Aorta (tissue), 5 donors: ENCODE measurements around the gene PTPRZ1. TPM values are rescaled to one million over a fixed set of nuclear protein-coding genes. Genes with fewer than 3 reads are reported as not detected.

Source experiments
- ATAC-seq: fragments of 200-7000 bp; cut with Tn5 transposase; one replicate; pipeline ENCODE4 v1.9.1; 2022; ENCODE audit warnings: moderate library complexity; ENCODE audit not compliant: low FRiP score
- DNase-seq, 2 donors: peaks; one replicate each; pipeline ENCODE4 v3.0.0-alpha.2; 2020
- H3K27ac ChIP-seq, 2 donors: one replicate each; pipeline ENCODE4 v1.5.1; 2013; ENCODE audit warnings: low read length in 2 of 2, mild to moderate bottlenecking in 2 of 2, moderate library complexity in 2 of 2, control low read depth in 1 of 2, inconsistent platforms in 1 of 2, low read depth in 1 of 2
- H3K27me3 ChIP-seq, 2 donors: one replicate each; pipeline ENCODE4 v1.6.1; 2013; ENCODE audit warnings: control low read depth in 1 of 2, low read length in 1 of 2, mild to moderate bottlenecking in 1 of 2, moderate library complexity in 1 of 2; ENCODE audit not compliant: insufficient read depth in 2 of 2, control insufficient read depth in 1 of 2
- H3K36me3 ChIP-seq, 2 donors: one replicate each; pipeline ENCODE4 v1.6.1; 2013; ENCODE audit warnings: control low read depth in 1 of 2, low read length in 1 of 2, mild to moderate bottlenecking in 1 of 2; ENCODE audit not compliant: insufficient read depth in 2 of 2, control insufficient read depth in 1 of 2
- H3K4me1 ChIP-seq, 2 donors: one replicate each; pipeline ENCODE4 v1.6.1; 2013; ENCODE audit warnings: low read length in 2 of 2, control low read depth in 1 of 2, mild to moderate bottlenecking in 1 of 2, moderate library complexity in 1 of 2; ENCODE audit not compliant: insufficient read depth in 2 of 2, control insufficient read depth in 1 of 2
- H3K4me3 ChIP-seq, 2 donors: one replicate each; pipeline ENCODE4 v1.5.1; 2013; ENCODE audit warnings: low read length in 2 of 2, control low read depth in 1 of 2, mild to moderate bottlenecking in 1 of 2
- H3K9me3 ChIP-seq: one replicate; pipeline ENCODE4 v1.6.1; 2013; ENCODE audit warnings: mild to moderate bottlenecking, low read length; ENCODE audit not compliant: control insufficient read depth
- WGBS, 2 donors: extraction: QIAGEN DNeasy Blood & Tissue Kit; methylation state at CpG; one replicate each; pipeline ENCODE4 v1.1.7; 2013; 5-methylcytosine and 5-hydroxymethylcytosine counted together
- intact Hi-C, 2 donors: fragments of 100-400 bp; cut with DNase I; formaldehyde crosslinking; loops; one replicate each; pipeline versions ENCODE4 v1.14.2 to v1.15.0; 2022
- polyA plus RNA-seq, 2 donors: library from polyadenylated mRNA; stranded (reverse); fragments of 200-250 nt; gene quantifications; one replicate each; pipeline ENCODE4 v1.2.3, GENCODE V29; 2013
- total RNA-seq, 2 donors: library from RNA; stranded (reverse); fragmentation: NEBNext Ultra II Directional; extraction: Animal tissue kit (Norgen Biotek cat#: 25700); gene quantifications; one replicate each; pipeline ENCODE4 v1.2.1, GENCODE V29; 2021
- donor health status: healthy with polysubstance abuse.
- donor health status: Bipolar disorder and iron deficiency.
- donor health status: DM: no; HTN: no; CAD: no.
- donor health status: DM: no; HTN: no; CAD: no.
- donor health status: DM: yes; HTN: yes; CAD: no.

Gene PTPRZ1
- total and polyA plus RNA-seq, 4 donors: 2.2 to 4.1 (median 2.7) TPM; not detected in 1

DNA sequence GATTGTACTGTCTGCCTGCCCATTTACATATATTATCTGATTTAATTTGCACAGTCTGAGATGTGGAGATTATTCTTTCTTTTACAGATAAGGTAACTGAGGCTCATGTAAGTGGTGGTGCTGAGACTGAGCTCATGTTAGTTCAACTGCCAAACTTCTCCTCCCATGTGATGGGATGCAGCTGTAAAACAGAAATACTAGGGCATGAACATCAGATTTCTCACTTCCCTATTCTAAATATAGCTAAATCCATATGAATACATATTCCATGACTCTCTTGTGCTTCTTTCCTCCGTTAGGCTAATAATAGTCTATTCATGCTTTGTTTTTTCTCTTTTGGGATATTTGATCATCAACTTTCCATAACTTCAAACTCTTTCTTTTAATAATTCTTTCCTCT is 84.7 kb downstream of the PTPRZ1 start:
- intact Hi-C loops: no loop called here
- WGBS, 2 donors: 38 to 54% methylated on average over 1 of the region's 1 CpG
- Histone ChIP-seq H3K9me3 (no peaks in the 10 kb centered on the region), H3K27ac (no peak overlapping the region), H3K36me3 (no peaks in the 10 kb centered on the region), H3K4me1 (no peaks in the 10 kb centered on the region), H3K27me3 (no peaks in the 10 kb centered on the region), H3K4me3 (no peak overlapping the region)
- ATAC-seq (no peak), DNase-seq (no peak)

DNA sequence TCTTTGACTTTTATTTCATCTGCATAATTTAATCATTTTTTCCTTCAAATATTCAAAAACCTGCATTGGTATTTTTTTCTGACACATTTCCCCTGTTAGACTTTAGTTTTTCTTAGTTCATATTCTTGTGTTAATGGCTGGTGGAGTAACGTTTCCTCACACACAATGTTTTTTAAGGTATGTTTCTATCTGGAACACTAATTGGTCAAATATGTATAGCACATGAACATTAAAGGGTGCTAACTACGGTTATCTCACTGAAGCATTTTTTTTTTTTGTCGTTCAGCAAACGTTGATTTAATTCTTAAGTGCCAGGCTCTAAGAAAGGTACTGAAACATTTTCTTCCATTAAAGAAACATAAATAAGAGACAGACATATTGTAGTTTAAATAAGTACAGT is 87.7 kb downstream of the PTPRZ1 start:
- no peak overlapping the region for H3K27ac ChIP-seq
- 52 to 60% methylated on average over 4 of the region's 4 CpGs for WGBS, 2 donors
- DNase-seq: no peak
- H3K4me1 ChIP-seq: no peaks in the 10 kb centered on the region
- ATAC-seq: no peak
- H3K4me3 ChIP-seq: no peak overlapping the region
- H3K36me3 ChIP-seq: no peaks in the 10 kb centered on the region
- H3K27me3 ChIP-seq: no peaks in the 10 kb centered on the region
- intact Hi-C loops: no loop called here
- H3K9me3 ChIP-seq: no peaks in the 10 kb centered on the region

DNA sequence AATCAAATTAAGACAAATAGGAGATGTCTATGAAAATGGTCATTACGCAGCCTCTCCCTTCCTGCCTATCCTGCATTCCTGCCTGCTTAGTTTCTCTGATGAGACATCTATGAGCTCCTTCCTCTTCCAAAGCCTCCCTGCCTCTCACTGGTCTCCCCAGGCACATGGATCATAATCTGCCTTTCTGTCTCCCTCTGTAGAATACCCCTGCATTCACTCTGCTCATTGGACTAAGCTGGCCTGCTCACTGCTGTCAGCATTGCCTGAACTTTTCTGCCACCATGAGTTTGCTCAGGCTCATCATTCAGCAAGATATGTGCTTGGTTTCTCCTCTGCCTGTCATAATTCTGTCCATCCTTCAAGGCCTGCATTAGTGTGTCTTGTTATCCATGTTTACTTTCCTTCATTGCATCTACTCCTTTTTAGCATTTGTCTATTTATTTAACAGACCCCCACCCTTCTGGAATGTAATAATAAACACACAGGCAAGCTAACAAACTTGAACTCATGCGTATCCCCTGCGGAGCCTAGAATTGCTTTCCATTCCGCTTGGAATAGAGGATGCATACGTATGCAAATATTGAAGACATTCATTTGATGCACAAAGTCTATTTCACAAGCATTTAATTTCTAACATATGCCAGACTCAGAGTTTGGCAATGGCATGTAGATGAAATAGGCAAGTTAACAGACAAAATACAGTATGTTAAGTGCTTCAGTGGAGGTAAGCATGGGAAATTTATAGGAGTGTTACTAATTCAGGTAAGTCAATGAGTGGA is 88.3 kb downstream of the PTPRZ1 start:
- WGBS, 2 donors: 89% methylated on average over 5 of the region's 5 CpGs
- H3K36me3 ChIP-seq: no peaks in the 10 kb centered on the region
- H3K27ac ChIP-seq: no peak overlapping the region
- H3K4me1 ChIP-seq: no peaks in the 10 kb centered on the region
- no peak overlapping the region for H3K4me3 ChIP-seq
- H3K9me3 ChIP-seq: no peaks in the 10 kb centered on the region
- H3K27me3 ChIP-seq: no peaks in the 10 kb centered on the region
- intact Hi-C loops: no loop called here
- ATAC-seq: no peak
- DNase-seq: no peak

DNA sequence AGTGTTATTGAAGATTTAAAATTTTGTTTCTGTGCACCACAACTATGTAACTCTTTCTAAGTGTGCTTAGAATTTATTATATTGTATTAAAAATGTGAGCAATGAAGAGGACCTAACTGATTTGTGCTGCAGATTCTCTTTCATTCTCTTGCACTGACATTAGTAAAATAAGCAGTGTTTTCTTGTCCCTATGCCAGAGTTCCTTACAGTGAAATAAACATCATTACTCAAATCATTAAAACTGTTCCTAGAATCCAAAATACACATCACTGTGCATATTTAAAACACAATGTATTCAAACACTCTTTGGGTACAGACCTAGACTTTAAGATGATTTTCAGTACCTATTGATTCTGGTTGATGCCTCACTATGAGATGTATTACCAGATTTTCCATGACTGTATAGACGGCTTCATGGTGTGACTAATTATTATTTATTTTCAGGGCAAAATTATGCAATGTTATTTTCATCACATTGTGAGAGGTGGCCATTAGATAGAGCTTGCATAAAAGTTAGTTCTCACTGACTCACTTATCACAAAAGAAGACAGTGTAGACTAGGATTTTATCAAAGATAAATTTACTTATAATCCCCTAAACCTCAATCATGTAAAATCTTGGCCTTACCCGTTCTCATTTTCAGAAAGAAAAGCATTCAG is 93.4 kb downstream of the PTPRZ1 start:
- no peaks in the 10 kb centered on the region for H3K27me3 ChIP-seq
- ATAC-seq: no peak
- H3K4me1 ChIP-seq: no peaks in the 10 kb centered on the region
- H3K27ac ChIP-seq: no peak overlapping the region
- no peaks in the 10 kb centered on the region for H3K36me3 ChIP-seq
- 56 to 68% methylated on average over 2 of the region's 2 CpGs for WGBS, 2 donors
- intact Hi-C loops: no loop called here
- DNase-seq: no peak
- H3K4me3 ChIP-seq: no peak overlapping the region
- H3K9me3 ChIP-seq: no peaks in the 10 kb centered on the region

DNA sequence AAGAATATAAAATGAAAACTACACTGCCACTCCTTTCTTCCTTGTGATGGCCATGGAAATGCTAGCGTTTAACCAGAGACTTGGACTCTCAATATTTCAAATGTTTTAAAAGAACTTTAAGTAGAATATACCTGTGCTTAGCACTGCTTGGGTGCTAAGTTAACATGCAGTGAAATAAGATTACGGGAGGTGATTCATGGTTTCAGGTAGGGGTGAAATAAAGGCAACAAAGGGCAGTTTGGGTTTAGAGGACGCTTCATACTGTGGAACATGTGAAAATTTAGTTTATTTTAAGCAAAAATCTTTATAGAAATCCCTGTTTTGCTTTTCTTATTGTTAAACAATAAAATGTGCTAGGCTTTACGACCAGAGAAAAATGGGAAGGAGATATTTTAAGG is 94.0 kb downstream of the PTPRZ1 start:
- H3K4me1 ChIP-seq: no peaks in the 10 kb centered on the region
- no peak overlapping the region for H3K4me3 ChIP-seq
- no peak overlapping the region for H3K27ac ChIP-seq
- intact Hi-C loops: no loop called here
- ATAC-seq: no peak
- H3K27me3 ChIP-seq: no peaks in the 10 kb centered on the region
- H3K36me3 ChIP-seq: no peaks in the 10 kb centered on the region
- 94 to 95% methylated on average over 4 of the region's 4 CpGs for WGBS, 2 donors
- H3K9me3 ChIP-seq: no peaks in the 10 kb centered on the region
- DNase-seq: no peak

GRCh38 chr7:121985476-121986030 is 112.6 kb downstream of the PTPRZ1 start:
- no peak for ATAC-seq
- Histone ChIP-seq H3K4me1 (no peaks in the 10 kb centered on the region), H3K36me3 (no peaks in the 10 kb centered on the region), H3K27me3 (no peaks in the 10 kb centered on the region), H3K4me3 (no peak overlapping the region), H3K9me3 (no peaks in the 10 kb centered on the region), H3K27ac (no peak overlapping the region)
- intact Hi-C loops: no loop called here
- WGBS, 2 donors: 91 to 98% methylated on average over 1 of the region's 1 CpG
- no peak for DNase-seq

DNA sequence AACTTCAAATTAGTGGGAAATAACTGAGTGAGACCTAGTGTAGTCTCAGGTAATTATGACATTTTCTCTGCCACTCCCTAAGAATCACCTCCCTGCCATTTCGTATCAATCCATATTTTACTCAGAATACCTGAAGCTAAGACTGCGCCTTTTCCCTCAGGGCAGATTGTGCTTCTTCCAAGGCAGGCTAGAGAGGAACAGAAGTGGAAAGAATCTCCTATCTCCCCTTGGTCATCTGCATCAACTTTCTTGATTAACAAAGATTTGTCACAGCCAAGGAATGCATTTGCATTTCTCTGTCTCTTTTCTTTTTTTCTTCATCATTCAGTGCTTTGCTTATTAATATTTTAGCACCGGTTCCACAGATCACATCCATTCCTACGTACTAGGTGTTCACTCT is 119.1 kb downstream of the PTPRZ1 start:
- Histone ChIP-seq H3K36me3 (no peaks in the 10 kb centered on the region), H3K27me3 (no peaks in the 10 kb centered on the region), H3K9me3 (no peaks in the 10 kb centered on the region), H3K4me1 (no peaks in the 10 kb centered on the region), H3K27ac (no peak overlapping the region), H3K4me3 (no peak overlapping the region)
- no peak for ATAC-seq
- 90 to 91% methylated on average over 4 of the region's 4 CpGs for WGBS, 2 donors
- intact Hi-C loops: loop anchor here (5.0 to 10.0 kb wide), 2 partner anchors 240 to 627 kb away; no protein-coding TSS in a partner anchor
- no peak for DNase-seq

DNA sequence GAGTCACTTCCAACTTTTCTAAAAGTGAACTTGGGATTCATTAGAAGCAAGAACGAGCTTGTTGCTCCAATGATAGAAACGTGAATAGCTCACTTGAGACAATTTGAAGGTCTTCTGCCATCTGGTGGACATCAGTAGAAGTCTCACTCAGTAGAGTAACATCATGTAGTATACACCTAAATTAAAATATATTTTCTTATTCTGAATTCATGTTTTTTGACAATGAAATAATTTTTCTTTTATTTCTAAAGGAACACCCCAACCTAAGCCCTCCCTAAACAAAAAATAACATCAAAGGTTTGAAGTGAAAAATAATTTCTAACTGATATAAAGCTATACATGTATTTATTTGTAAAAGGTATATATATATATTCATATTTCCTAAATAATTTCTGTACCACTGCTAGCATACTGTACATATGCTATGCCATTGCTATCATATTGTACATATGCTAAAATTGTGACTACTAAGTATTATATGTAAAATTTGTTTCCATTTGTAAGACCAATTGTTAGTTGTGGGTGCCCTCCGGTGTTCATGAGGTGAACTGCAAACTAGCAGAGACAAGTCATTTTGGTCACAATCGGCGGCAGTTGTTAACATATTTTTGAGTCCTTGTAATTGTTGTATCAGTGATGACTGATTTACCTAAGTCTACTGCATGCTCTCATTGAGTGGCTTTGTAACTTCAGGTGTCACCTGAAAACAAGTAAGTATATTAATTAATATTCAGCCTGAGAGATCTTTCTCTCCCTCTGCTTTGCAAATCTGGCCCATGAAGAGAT is 121.9 kb downstream of the PTPRZ1 start:
- intact Hi-C loops: loop anchor here (2.0 to 10.0 kb wide), 4 partner anchors 242 to 630 kb away; no protein-coding TSS in a partner anchor

More for the DNA sequence above, 121.9 kb downstream of the PTPRZ1 start:
- no peaks in the 10 kb centered on the region for H3K4me1 ChIP-seq
- H3K9me3 ChIP-seq: no peaks in the 10 kb centered on the region
- H3K4me3 ChIP-seq: no peak overlapping the region
- WGBS, 2 donors: 10 to 14% methylated on average over 5 of the region's 5 CpGs
- no peaks in the 10 kb centered on the region for H3K36me3 ChIP-seq
- H3K27ac ChIP-seq: no peak overlapping the region
- H3K27me3 ChIP-seq: no peaks in the 10 kb centered on the region
- ATAC-seq (peak; percentile 84), DNase-seq (peak in 1 of 2 donors; percentile 54)
